A549 treated with GW870086 at 1 μM for 4 hours (cell line): ENCODE data around the gene OR4C46. TPM values are rescaled to one million over a fixed set of nuclear protein-coding genes. Genes with fewer than 3 reads are reported as not detected.

Experiments used
- total RNA-seq: library from RNA; stranded (reverse); fragments of 200-300 nt; extraction: Qiagen RNA extraction; gene quantifications from 5 replicates; pipeline ENCODE4 v1.2.3, GENCODE V29; 2022; ENCODE audit warnings: low read depth

The OR4C46 gene
- not detected in 5 replicates for total RNA-seq

DNA sequence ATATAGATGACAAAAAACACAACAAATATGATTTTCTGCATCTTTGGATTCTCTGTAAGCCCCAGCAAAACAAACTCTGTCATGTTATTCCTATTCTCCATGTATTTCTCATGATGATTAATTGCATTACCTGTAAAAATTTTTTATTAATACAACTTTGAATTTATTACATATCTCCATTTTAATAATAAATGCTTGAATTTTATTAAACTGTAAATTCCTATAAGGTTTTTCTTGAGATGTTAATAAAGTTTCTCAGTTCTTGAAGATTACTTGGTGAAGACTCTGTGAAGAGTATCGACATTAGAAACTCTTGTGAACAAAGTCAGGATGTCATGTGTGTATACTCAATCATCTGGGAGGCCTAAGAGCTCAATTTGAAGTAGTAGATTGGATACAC, at the start of gene OR4C46:
TSS of gene OR4C46 (minus strand) at position 101 of the 400 bp plus-strand sequence. CDS start at position 101, 0 bp downstream.

Other genes starting within 250 kb of the OR4C46 start
- gene OR4A5, start 102.8 kb upstream of the OR4C46 start, total RNA-seq, result not detected in 5 replicates